Activated CD4-positive, alpha-beta T cell treated with anti-CD3 and anti-CD28 coated beads, Interleukin-2, amount 50 U/mL, for 48 hours (primary cell): Measurements from ENCODE around the gene PCYOX1L.

ENCODE experiments used
- DNase-seq, 2 experiments: peaks; one replicate each; pipeline ENCODE4 v3.0.0-alpha.2; 2020

The PCYOX1L gene

GRCh38 chr5:149408252-149409099 is 50.6 kb downstream of the PCYOX1L start:
- no peak for DNase-seq

GRCh38 chr5:149409268-149409948 is 51.6 kb downstream of the PCYOX1L start:
- DNase-seq = no peak

- no peak for DNase-seq
These were observed 52.2 kb downstream of the PCYOX1L start for GRCh38 chr5:149410071-149410470.

- no peak for DNase-seq
These were observed 53.0 kb downstream of the PCYOX1L start for GRCh38 chr5:149410721-149411432.

GRCh38 chr5:149411738-149412519 is 54.1 kb downstream of the PCYOX1L start:
- DNase-seq = no peak

GRCh38 chr5:149412783-149413476 is 55.1 kb downstream of the PCYOX1L start:
- DNase-seq = no peak

- DNase-seq = no peak
These were observed 55.8 kb downstream of the PCYOX1L start for GRCh38 chr5:149413477-149414210.

- no peak for DNase-seq
These were observed 56.7 kb downstream of the PCYOX1L start for GRCh38 chr5:149414405-149415065.

GRCh38 chr5:149415066-149415967 is 57.5 kb downstream of the PCYOX1L start:
- DNase-seq = no peak

- DNase-seq = no peak
These were observed 59.3 kb downstream of the PCYOX1L start for GRCh38 chr5:149416987-149417710.

GRCh38 chr5:149417711-149418368 is 60.0 kb downstream of the PCYOX1L start:
- DNase-seq = no peak

GRCh38 chr5:149418910-149419531 is 61.2 kb downstream of the PCYOX1L start:
- DNase-seq = no peak
